OCI-LY3 (cell line): ENCODE measurements around the gene CORO2B.

Experiments
- EZH2phosphoT487 ChIP-seq: fragments of 200-600 bp; shearing (Covaris generic); IDR thresholded peaks from 2 replicates; pipeline ENCODE4 v1.6.1; 2018; ENCODE audit warnings: antibody characterized with exemption, mixed run types, low read depth
- TF ChIP-seq, protein P1 (sequence below): fragments of 200-600, 300-600 bp; sonication (generic); IDR thresholded peaks from 2 replicates; pipeline ENCODE4 v1.5.1; 2014; ENCODE audit warnings: antibody characterized with exemption, low read length, low read depth

GRCh38 chr15:68709876-68710275 is 131.1 kb downstream of the CORO2B start:
- TF ChIP-seq, protein P1, sequence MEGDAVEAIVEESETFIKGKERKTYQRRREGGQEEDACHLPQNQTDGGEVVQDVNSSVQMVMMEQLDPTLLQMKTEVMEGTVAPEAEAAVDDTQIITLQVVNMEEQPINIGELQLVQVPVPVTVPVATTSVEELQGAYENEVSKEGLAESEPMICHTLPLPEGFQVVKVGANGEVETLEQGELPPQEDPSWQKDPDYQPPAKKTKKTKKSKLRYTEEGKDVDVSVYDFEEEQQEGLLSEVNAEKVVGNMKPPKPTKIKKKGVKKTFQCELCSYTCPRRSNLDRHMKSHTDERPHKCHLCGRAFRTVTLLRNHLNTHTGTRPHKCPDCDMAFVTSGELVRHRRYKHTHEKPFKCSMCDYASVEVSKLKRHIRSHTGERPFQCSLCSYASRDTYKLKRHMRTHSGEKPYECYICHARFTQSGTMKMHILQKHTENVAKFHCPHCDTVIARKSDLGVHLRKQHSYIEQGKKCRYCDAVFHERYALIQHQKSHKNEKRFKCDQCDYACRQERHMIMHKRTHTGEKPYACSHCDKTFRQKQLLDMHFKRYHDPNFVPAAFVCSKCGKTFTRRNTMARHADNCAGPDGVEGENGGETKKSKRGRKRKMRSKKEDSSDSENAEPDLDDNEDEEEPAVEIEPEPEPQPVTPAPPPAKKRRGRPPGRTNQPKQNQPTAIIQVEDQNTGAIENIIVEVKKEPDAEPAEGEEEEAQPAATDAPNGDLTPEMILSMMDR, result no peak
- no peak for TF ChIP-seq EZH2phosphoT487
